GM23338 (cell line): ENCODE results near the gene GALNT6.

Experiments used
- JUNB ChIP-seq: IDR thresholded peaks from one replicate; pipeline ENCODE4 v1.6.1; 2016; ENCODE audit warnings: antibody characterized with exemption; ENCODE audit not compliant: unreplicated experiment
- TF ChIP-seq, protein P1 (sequence below), 2 experiments: fragments of 200-600 bp in 1 of 2; sonication (generic) in 1 of 2; conservative IDR thresholded peaks; 2 replicates each; pipeline versions ENCODE4 v1.5.1 to v1.6.1; 2016 to 2017; ENCODE audit warnings: antibody characterized with exemption in 2 of 2, low read depth in 2 of 2, mild to moderate bottlenecking in 2 of 2, moderate library complexity in 1 of 2

- TF ChIP-seq, protein P1, sequence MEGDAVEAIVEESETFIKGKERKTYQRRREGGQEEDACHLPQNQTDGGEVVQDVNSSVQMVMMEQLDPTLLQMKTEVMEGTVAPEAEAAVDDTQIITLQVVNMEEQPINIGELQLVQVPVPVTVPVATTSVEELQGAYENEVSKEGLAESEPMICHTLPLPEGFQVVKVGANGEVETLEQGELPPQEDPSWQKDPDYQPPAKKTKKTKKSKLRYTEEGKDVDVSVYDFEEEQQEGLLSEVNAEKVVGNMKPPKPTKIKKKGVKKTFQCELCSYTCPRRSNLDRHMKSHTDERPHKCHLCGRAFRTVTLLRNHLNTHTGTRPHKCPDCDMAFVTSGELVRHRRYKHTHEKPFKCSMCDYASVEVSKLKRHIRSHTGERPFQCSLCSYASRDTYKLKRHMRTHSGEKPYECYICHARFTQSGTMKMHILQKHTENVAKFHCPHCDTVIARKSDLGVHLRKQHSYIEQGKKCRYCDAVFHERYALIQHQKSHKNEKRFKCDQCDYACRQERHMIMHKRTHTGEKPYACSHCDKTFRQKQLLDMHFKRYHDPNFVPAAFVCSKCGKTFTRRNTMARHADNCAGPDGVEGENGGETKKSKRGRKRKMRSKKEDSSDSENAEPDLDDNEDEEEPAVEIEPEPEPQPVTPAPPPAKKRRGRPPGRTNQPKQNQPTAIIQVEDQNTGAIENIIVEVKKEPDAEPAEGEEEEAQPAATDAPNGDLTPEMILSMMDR (conservative IDR thresholded peaks at IDR 0.05; ENCODE audit: low read depth in 2 of 2) = no peak
- no peak for TF ChIP-seq JUNB
Measured at GRCh38 chr12:51362747-51363342, 28.4 kb downstream of the GALNT6 start.
